ENCODE results near the gene EIF4A3. TPM values are rescaled to one million over a fixed set of nuclear protein-coding genes. Genes with fewer than 3 reads are reported as not detected.

EIF4A3 gene
- total RNA-seq, 1 donor from 2014 or later = 83.6 TPM

GRCh38 chr17:80103449-80104085 is 43.4 kb downstream of the EIF4A3 start:
- no peaks in the 10 kb centered on the region for H3K36me3 Mint-ChIP-seq (ENCODE audit: insufficient read depth)
- peak overlapping the region; percentile 93 for H3K4me3 Mint-ChIP-seq (ENCODE audit: low read depth)
- H3K27ac Mint-ChIP-seq = no peak overlapping the region
- H3K4me1 Mint-ChIP-seq (ENCODE audit: low read depth) = peaks cover 11% of the 10 kb centered on the region
- no peaks in the 10 kb centered on the region for H3K9me3 Mint-ChIP-seq (ENCODE audit: low read depth)
- peaks cover 9% of the 10 kb centered on the region for H3K27me3 Mint-ChIP-seq
- TF ChIP-seq, protein P1, sequence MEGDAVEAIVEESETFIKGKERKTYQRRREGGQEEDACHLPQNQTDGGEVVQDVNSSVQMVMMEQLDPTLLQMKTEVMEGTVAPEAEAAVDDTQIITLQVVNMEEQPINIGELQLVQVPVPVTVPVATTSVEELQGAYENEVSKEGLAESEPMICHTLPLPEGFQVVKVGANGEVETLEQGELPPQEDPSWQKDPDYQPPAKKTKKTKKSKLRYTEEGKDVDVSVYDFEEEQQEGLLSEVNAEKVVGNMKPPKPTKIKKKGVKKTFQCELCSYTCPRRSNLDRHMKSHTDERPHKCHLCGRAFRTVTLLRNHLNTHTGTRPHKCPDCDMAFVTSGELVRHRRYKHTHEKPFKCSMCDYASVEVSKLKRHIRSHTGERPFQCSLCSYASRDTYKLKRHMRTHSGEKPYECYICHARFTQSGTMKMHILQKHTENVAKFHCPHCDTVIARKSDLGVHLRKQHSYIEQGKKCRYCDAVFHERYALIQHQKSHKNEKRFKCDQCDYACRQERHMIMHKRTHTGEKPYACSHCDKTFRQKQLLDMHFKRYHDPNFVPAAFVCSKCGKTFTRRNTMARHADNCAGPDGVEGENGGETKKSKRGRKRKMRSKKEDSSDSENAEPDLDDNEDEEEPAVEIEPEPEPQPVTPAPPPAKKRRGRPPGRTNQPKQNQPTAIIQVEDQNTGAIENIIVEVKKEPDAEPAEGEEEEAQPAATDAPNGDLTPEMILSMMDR (IDR thresholded peaks at IDR 0.05; ENCODE audit: unreplicated experiment) = no peak
- no peak for DNase-seq (ENCODE audit: low spot score, unreplicated experiment)

DNA sequence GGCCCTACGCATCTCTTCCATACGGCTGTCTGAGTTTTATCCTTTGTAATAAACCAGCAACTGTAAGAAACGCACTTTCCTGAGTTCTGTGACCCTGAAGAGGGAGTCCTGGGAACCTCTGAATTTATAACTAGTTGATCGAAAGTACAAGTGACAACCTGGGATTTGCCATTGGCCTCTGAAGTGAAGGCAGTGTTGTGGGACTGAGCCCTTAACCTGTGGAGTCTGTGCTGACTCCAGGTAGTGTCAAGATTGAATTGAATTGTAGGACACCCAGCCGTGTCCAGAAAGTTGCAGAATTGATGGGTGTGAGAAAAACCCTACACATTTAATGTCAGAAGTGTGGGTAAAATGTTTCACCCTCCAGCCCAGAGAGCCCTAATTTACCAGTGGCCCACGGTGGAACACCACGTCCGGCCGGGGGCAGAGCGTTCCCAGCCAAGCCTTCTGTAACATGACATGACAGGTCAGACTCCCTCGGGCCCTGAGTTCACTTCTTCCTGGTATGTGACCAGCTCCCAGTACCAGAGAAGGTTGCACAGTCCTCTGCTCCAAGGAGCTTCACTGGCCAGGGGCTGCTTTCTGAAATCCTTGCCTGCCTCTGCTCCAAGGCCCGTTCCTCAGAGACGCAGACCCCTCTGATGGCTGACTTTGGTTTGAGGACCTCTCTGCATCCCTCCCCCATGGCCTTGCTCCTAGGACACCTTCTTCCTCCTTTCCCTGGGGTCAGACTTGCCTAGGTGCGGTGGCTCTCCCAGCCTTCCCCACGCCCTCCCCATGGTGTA is 44.1 kb downstream of the EIF4A3 start:
- peak overlapping the region; percentile 93 for H3K4me3 Mint-ChIP-seq (ENCODE audit: low read depth)
- no peak overlapping the region for H3K27ac Mint-ChIP-seq

DNA sequence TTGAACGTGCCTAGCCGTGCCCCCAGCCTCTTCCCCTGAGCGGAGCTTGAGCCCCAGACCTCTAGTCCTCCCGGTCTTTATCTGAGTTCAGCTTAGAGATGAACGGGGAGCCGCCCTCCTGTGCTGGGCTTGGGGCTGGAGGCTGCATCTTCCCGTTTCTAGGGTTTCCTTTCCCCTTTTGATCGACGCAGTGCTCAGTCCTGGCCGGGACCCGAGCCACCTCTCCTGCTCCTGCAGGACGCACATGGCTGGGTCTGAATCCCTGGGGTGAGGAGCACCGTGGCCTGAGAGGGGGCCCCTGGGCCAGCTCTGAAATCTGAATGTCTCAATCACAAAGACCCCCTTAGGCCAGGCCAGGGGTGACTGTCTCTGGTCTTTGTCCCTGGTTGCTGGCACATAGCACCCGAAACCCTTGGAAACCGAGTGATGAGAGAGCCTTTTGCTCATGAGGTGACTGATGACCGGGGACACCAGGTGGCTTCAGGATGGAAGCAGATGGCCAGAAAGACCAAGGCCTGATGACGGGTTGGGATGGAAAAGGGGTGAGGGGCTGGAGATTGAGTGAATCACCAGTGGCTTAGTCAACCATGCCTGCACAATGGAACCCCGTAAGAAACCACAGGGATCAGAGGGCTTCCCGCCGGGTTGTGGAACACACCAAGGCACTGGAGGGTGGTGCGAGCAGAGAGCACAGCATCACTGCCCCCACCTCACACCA is 44.8 kb downstream of the EIF4A3 start:
- Mint-ChIP-seq H3K4me1 (ENCODE audit: low read depth) (peaks cover 11% of the 10 kb centered on the region), H3K9me3 (ENCODE audit: low read depth) (no peaks in the 10 kb centered on the region), H3K27me3 (peaks cover 9% of the 10 kb centered on the region), H3K27ac (peak overlapping the region; percentile 91), H3K36me3 (ENCODE audit: insufficient read depth) (no peaks in the 10 kb centered on the region), H3K4me3 (ENCODE audit: low read depth) (peak overlapping the region; percentile 93)
- no peak for DNase-seq (ENCODE audit: low spot score, unreplicated experiment)
- TF ChIP-seq, protein P1 (IDR thresholded peaks at IDR 0.05; ENCODE audit: unreplicated experiment) = no peak

More for the DNA sequence above, 44.1 kb downstream of the EIF4A3 start:
- TF ChIP-seq, protein P1 (IDR thresholded peaks at IDR 0.05; ENCODE audit: unreplicated experiment) = no peak
- peaks cover 9% of the 10 kb centered on the region for H3K27me3 Mint-ChIP-seq
- no peaks in the 10 kb centered on the region for H3K36me3 Mint-ChIP-seq (ENCODE audit: insufficient read depth)
- peaks cover 11% of the 10 kb centered on the region for H3K4me1 Mint-ChIP-seq (ENCODE audit: low read depth)
- DNase-seq (ENCODE audit: low spot score, unreplicated experiment) = no peak
- no peaks in the 10 kb centered on the region for H3K9me3 Mint-ChIP-seq (ENCODE audit: low read depth)

- Mint-ChIP-seq H3K36me3 (ENCODE audit: insufficient read depth) (no peaks in the 10 kb centered on the region), H3K4me1 (ENCODE audit: low read depth) (peaks cover 11% of the 10 kb centered on the region), H3K4me3 (ENCODE audit: low read depth) (peak within 1 kb of the TSS; percentile 93), H3K27me3 (peaks cover 9% of the 10 kb centered on the region), H3K27ac (peak within 1 kb of the TSS; percentile 91), H3K9me3 (ENCODE audit: low read depth) (no peaks in the 10 kb centered on the region)
- peak; percentile 94 for DNase-seq (ENCODE audit: low spot score, unreplicated experiment)
- TF ChIP-seq, protein P1 (IDR thresholded peaks at IDR 0.05; ENCODE audit: unreplicated experiment) = peak; percentile 95
Measured at GRCh38 chr17:80101011-80101945, 45.6 kb downstream of the EIF4A3 start, which contains the start of gene GAA. GAA (plus strand) TSS chr17:80101581; CDS start chr17:80104587, 3,006 bp downstream.

Data from progenitor cell of endocrine pancreas (in vitro differentiated cells).